Keratinocyte (primary cell): ENCODE results near the gene SMIM10L2A. TPM values are rescaled to one million over a fixed set of nuclear protein-coding genes. Genes with fewer than 3 reads are reported as not detected.

ENCODE experiments used
- DNase-seq: peaks from one replicate; pipeline ENCODE4 v3.0.0-alpha.2; 2011; ENCODE audit warnings: low read depth, missing footprints, low spot score
- FAIRE-seq: peaks from 2 replicates; lab custom pipeline; 2011; peaks lifted over from hg19 to GRCh38; lab: Jason Lieb, UNC
- H2AFZ ChIP-seq: 2 replicates; pipeline ENCODE4 v1.6.0; 2012; ENCODE audit warnings: low read length, control low read depth, inconsistent platforms; ENCODE audit not compliant: control insufficient read depth
- H3K27ac ChIP-seq: 2 replicates; pipeline ENCODE4 v1.5.1; 2011; ENCODE audit warnings: low read length; ENCODE audit not compliant: control insufficient read depth, insufficient read depth
- H3K27me3 ChIP-seq: 3 replicates; pipeline ENCODE4 v1.6.0; 2011; ENCODE audit warnings: low read length; ENCODE audit not compliant: control insufficient read depth, insufficient read depth; ENCODE audit errors: extremely low read depth
- H3K36me3 ChIP-seq, 2 experiments: 2 replicates in 1 of 2; 3 replicates in 1 of 2; pipeline ENCODE4 v1.5.1; 2011; ENCODE audit warnings: low read length in 2 of 2, mild to moderate bottlenecking in 1 of 2; ENCODE audit not compliant: control insufficient read depth in 2 of 2, insufficient read depth in 2 of 2; ENCODE audit errors: extremely low read depth in 1 of 2
- H3K4me1 ChIP-seq: 3 replicates; pipeline ENCODE4 v1.5.1; 2011; ENCODE audit warnings: low read length; ENCODE audit not compliant: control insufficient read depth, insufficient read depth; ENCODE audit errors: extremely low read depth
- H3K4me2 ChIP-seq: 3 replicates; pipeline ENCODE4 v1.6.0; 2011; ENCODE audit warnings: low read depth, low read length; ENCODE audit not compliant: control insufficient read depth, insufficient read depth; ENCODE audit errors: extremely low read depth
- H3K4me3 ChIP-seq, 3 experiments: fragments of 200-600 bp in 1 of 3; sonication (generic) in 1 of 3; 2 replicates in 2 of 3; 3 replicates in 1 of 3; pipeline ENCODE4 v1.5.1; 2011 to 2016; ENCODE audit warnings: low read length in 3 of 3, mild to moderate bottlenecking in 3 of 3, control low read depth in 2 of 3, inconsistent platforms in 1 of 3, low read depth in 1 of 3, mixed read lengths in 1 of 3, mixed run types in 1 of 3, moderate library complexity in 1 of 3; ENCODE audit not compliant: control insufficient read depth in 2 of 3, insufficient read depth in 2 of 3; ENCODE audit errors: extremely low read depth in 1 of 3
- H3K79me2 ChIP-seq: 2 replicates; pipeline ENCODE4 v1.6.0; 2012; ENCODE audit warnings: low read length; ENCODE audit not compliant: control insufficient read depth, insufficient read depth
- H3K9ac ChIP-seq: 3 replicates; pipeline ENCODE4 v1.6.0; 2011; ENCODE audit warnings: low read length; ENCODE audit not compliant: control insufficient read depth, insufficient read depth; ENCODE audit errors: extremely low read depth
- H3K9me1 ChIP-seq: 3 replicates; pipeline ENCODE4 v1.6.0; 2011; ENCODE audit warnings: low read length; ENCODE audit not compliant: control insufficient read depth, insufficient read depth; ENCODE audit errors: extremely low read depth
- H3K9me3 ChIP-seq: 2 replicates; pipeline ENCODE4 v1.5.1; 2012; ENCODE audit warnings: low read depth, low read length; ENCODE audit not compliant: control insufficient read depth
- H4K20me1 ChIP-seq: 3 replicates; pipeline ENCODE4 v1.6.0; 2011; ENCODE audit warnings: low read length; ENCODE audit not compliant: control insufficient read depth, insufficient read depth; ENCODE audit errors: extremely low read depth
- EZH2 ChIP-seq: IDR thresholded peaks from one replicate; pipeline ENCODE4 v1.6.1; 2012; ENCODE audit warnings: inconsistent platforms, mild to moderate bottlenecking, low read length, moderate library complexity
- dilution Hi-C: fragments of 300-500 bp; cut with MboI; formaldehyde crosslinking; loops from one replicate; pipeline ENCODE4 v1.7.0; 2020; ENCODE audit warnings: low sequenced_read_pairs; ENCODE audit not compliant: extremely low pct_ligation_motif_present
- polyA plus RNA-seq, 5 experiments: library from polyadenylated mRNA; depleted of rRNA in 3 of 5; stranded (reverse) in 3 of 5; stranded (forward) in 1 of 5; unstranded in 1 of 5; fragments of >200 nt; gene quantifications; 1 replicate in 1 of 5; 2 replicates in 3 of 5; 3 replicates in 1 of 5; pipeline versions ENCODE4 v1.2.1 to v1.2.3, GENCODE V29; 2011 to 2012; ENCODE audit warnings: missing spikeins in 2 of 5, low read depth in 1 of 5, low replicate concordance in 1 of 5
- TF ChIP-seq, protein P1 (sequence below), 3 experiments: IDR thresholded peaks in 1 of 3; conservative IDR thresholded peaks in 1 of 3; optimal IDR thresholded peaks in 1 of 3; 2 replicates in 2 of 3; 3 replicates in 1 of 3; pipeline versions ENCODE3 to v1.5.1; 2011; ENCODE audit warnings: low read length in 3 of 3, mild to moderate bottlenecking in 3 of 3, moderate library complexity in 2 of 3, control low read depth in 1 of 3, inconsistent platforms in 1 of 3; ENCODE audit not compliant: insufficient read depth in 2 of 3; ENCODE audit errors: extremely low read depth in 1 of 3

SMIM10L2A gene
- polyA plus RNA-seq, 1 donor (not counting 4 experiments of a cell fraction or from before 2014, with no cell fraction given) = 0.49 TPM

DNA sequence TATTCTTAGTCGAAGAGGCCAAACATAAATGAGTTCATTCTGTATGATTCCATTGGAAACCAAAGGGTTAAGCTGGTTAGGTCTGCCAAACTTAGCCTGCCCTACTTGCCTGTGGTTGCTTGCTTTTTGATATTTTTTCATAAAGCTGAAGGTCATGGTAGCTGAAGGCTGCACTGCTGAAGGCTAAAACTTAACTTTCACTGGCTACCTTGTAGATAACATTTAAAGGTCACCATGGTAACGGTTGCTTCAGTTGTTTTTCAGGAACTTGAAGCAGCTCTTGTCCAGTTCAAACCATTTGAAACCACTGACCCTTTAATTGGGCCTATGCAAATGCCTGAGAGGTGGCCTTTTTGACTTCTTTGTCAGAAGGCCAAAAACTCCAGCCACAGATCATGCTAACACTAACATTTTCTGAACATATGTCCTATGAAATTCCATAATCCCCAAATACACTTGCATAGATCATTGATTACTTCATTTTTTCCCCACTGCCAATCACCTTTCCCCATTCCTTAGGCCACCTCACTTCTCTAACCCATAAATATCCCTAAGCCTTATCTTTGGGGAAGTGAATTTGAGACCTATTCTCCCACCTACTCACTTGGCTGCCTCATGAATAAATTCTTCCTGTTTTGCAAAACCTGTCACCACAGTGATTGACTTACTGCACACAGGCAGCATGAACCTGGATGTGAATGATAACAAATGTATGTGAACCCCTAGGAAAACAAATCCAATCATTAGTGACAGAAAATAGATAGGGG is 10.7 kb upstream of the SMIM10L2A start:
- Histone ChIP-seq H3K27ac (no peak overlapping the region), H4K20me1 (no peaks in the 10 kb centered on the region), H3K4me1 (no peaks in the 10 kb centered on the region), H3K9me3 (no peaks in the 10 kb centered on the region), H2AFZ (no peak overlapping the region), H3K27me3 (no peaks in the 10 kb centered on the region), H3K9me1 (no peaks in the 10 kb centered on the region), H3K79me2 (no peaks in the 10 kb centered on the region), H3K36me3 (no peaks in the 10 kb centered on the region), H3K4me2 (no peak overlapping the region), H3K9ac (no peak overlapping the region), H3K4me3 (no peak overlapping the region)
- DNase-seq (no peak), FAIRE-seq (no peak)
- dilution Hi-C loops = no loop called here
- no peak for TF ChIP-seq EZH2
- TF ChIP-seq, protein P1, sequence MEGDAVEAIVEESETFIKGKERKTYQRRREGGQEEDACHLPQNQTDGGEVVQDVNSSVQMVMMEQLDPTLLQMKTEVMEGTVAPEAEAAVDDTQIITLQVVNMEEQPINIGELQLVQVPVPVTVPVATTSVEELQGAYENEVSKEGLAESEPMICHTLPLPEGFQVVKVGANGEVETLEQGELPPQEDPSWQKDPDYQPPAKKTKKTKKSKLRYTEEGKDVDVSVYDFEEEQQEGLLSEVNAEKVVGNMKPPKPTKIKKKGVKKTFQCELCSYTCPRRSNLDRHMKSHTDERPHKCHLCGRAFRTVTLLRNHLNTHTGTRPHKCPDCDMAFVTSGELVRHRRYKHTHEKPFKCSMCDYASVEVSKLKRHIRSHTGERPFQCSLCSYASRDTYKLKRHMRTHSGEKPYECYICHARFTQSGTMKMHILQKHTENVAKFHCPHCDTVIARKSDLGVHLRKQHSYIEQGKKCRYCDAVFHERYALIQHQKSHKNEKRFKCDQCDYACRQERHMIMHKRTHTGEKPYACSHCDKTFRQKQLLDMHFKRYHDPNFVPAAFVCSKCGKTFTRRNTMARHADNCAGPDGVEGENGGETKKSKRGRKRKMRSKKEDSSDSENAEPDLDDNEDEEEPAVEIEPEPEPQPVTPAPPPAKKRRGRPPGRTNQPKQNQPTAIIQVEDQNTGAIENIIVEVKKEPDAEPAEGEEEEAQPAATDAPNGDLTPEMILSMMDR (optimal IDR thresholded peaks at IDR 0.05 in 1 of 3, IDR thresholded peaks at IDR 0.05 in 1 of 3, conservative IDR thresholded peaks at IDR 0.05 in 1 of 3; ENCODE audit: extremely low read depth in 1 of 3, insufficient read depth in 2 of 3, low read length in 3 of 3) = no peak

DNA sequence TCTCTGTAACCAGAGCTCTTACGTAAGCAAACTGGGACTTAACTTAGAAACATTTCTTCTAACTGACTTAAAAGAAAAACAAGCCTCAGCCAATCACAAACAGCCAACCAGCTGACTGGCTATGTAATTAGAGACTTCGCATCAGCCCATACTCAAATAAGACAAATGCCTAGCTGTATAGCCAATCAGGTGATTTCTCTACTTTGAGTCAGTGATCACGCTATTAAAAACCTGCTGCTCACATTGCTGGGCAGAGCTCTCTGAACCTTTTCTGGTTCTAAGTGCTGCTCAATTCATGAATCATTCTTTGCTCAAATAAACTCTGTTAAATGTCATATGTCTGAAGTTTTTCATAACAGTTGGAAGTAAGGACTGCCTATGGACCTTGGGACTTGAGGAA is 9.9 kb upstream of the SMIM10L2A start:
- no peak for TF ChIP-seq EZH2
- TF ChIP-seq, protein P1 (optimal IDR thresholded peaks at IDR 0.05 in 1 of 3, IDR thresholded peaks at IDR 0.05 in 1 of 3, conservative IDR thresholded peaks at IDR 0.05 in 1 of 3; ENCODE audit: extremely low read depth in 1 of 3, insufficient read depth in 2 of 3, low read length in 3 of 3) = no peak
- Histone ChIP-seq H3K36me3 (no peaks in the 10 kb centered on the region), H3K9ac (no peak overlapping the region), H3K9me3 (no peaks in the 10 kb centered on the region), H3K4me2 (no peak overlapping the region), H4K20me1 (no peaks in the 10 kb centered on the region), H3K4me1 (no peaks in the 10 kb centered on the region), H2AFZ (no peak overlapping the region), H3K4me3 (no peak overlapping the region), H3K27me3 (no peaks in the 10 kb centered on the region), H3K9me1 (no peaks in the 10 kb centered on the region), H3K27ac (no peak overlapping the region), H3K79me2 (no peaks in the 10 kb centered on the region)
- no peak for DNase-seq
- FAIRE-seq = no peak
- dilution Hi-C loops = no loop called here
